PC-3 (cell line): ENCODE results near the gene ABHD8. TPM values are rescaled to one million over a fixed set of nuclear protein-coding genes. Genes with fewer than 3 reads are reported as not detected.
A peak's percentile ranks its signal among the peaks of the same experiment; 100 is the strongest.

Experiments used
- ATAC-seq: fragments of 200-7000 bp; cut with Tn5 transposase; 2 replicates; pipeline ENCODE4 v1.9.1; 2020; ENCODE audit warnings: mild to moderate bottlenecking, moderate library complexity
- BruUV-seq: library from RNA; stranded (reverse); fragments of 400-500 nt; replicated peaks from 2 replicates; lab custom pipeline; 2021; lab: Mats Ljungman, UMichigan
- CTCF ChIA-PET: fragments of 300-600 bp; sonication (Branson Sonifier 250); formaldehyde crosslinking; loops from one replicate; lab custom pipeline; 2022; ENCODE audit warnings: antibody characterized with exemption; lab: Charles Lee
- POLR2A ChIA-PET: fragments of 300-600 bp; sonication (Branson Sonifier 250); formaldehyde crosslinking; loops from one replicate; lab custom pipeline; 2022; ENCODE audit warnings: antibody characterized with exemption; ENCODE audit not compliant: unreplicated experiment; lab: Charles Lee
- DNase-seq: peaks from one replicate; pipeline ENCODE4 v3.0.0-alpha.2; 2015
- H2AFZ ChIP-seq: fragments of 300-600 bp; sonication (generic); 2 replicates; pipeline ENCODE4 v1.6.0; 2016; ENCODE audit warnings: antibody characterized with exemption, low read length
- H3F3A ChIP-seq: fragments of 300-600 bp; sonication (generic); one replicate; pipeline ENCODE4 v1.6.0; 2017; ENCODE audit warnings: antibody characterized with exemption, low read length, control low read depth, mild to moderate bottlenecking; ENCODE audit not compliant: unreplicated experiment
- H3K27ac ChIP-seq: fragments of 300-600 bp; sonication (generic); 2 replicates; pipeline ENCODE4 v1.5.1; 2016; ENCODE audit warnings: mild to moderate bottlenecking, low read length
- H3K27me3 ChIP-seq: fragments of 300-600 bp; sonication (generic); 2 replicates; pipeline ENCODE4 v1.6.1; 2016; ENCODE audit warnings: low read length, mixed read lengths
- H3K36me3 ChIP-seq: fragments of 300-600 bp; sonication (generic); 2 replicates; pipeline ENCODE4 v1.6.1; 2016; ENCODE audit warnings: low read depth, mixed run types, low read length, mixed read lengths
- H3K4me1 ChIP-seq: fragments of 300-600 bp; sonication (generic); 2 replicates; pipeline ENCODE4 v1.5.1; 2016; ENCODE audit warnings: low read length; ENCODE audit not compliant: insufficient read depth
- H3K4me2 ChIP-seq: fragments of 300-600 bp; sonication (generic); 2 replicates; pipeline ENCODE4 v1.6.0; 2016; ENCODE audit warnings: low read length
- H3K4me3 ChIP-seq: fragments of 300-600 bp; sonication (generic); 2 replicates; pipeline ENCODE4 v1.5.1; 2016; ENCODE audit warnings: mild to moderate bottlenecking, low read length, mixed read lengths
- H3K79me2 ChIP-seq: fragments of 300-600 bp; sonication (generic); 2 replicates; pipeline ENCODE4 v1.6.1; 2017; ENCODE audit warnings: low read length, mixed read lengths
- H3K9ac ChIP-seq: fragments of 300-600 bp; sonication (generic); 2 replicates; pipeline ENCODE4 v1.6.0; 2016; ENCODE audit warnings: mild to moderate bottlenecking, low read length
- H3K9me2 ChIP-seq: fragments of 300-600 bp; sonication (generic); replicated peaks from 2 replicates; pipeline ENCODE4 v1.6.1; 2016; ENCODE audit warnings: mixed run types, low read length, mixed read lengths
- H3K9me3 ChIP-seq: fragments of 300-600 bp; sonication (generic); 2 replicates; pipeline ENCODE4 v1.6.1; 2016; ENCODE audit warnings: low read length, mixed read lengths
- H4K20me1 ChIP-seq: fragments of 300-600 bp; sonication (generic); 2 replicates; pipeline ENCODE4 v1.6.1; 2016; ENCODE audit warnings: low read length, mixed read lengths
- EZH2 ChIP-seq: fragments of 300-600 bp; sonication (generic); IDR thresholded peaks from one replicate; pipeline ENCODE4 v1.6.1; 2017; ENCODE audit warnings: antibody characterized with exemption, mild to moderate bottlenecking, low read length; ENCODE audit not compliant: unreplicated experiment
- EZH2phosphoT487 ChIP-seq: fragments of 300-600 bp; sonication (generic); IDR thresholded peaks from 2 replicates; pipeline ENCODE4 v1.6.1; 2018; ENCODE audit warnings: mild to moderate bottlenecking, antibody characterized with exemption, low read length, borderline replicate concordance
- intact Hi-C: fragments of 100-400 bp; cut with micrococcal nuclease; formaldehyde crosslinking; loops from 2 replicates; pipeline ENCODE4 v1.9.0; 2023
- total RNA-seq: library from RNA; depleted of rRNA; stranded (reverse); fragments of >200 nt; gene quantifications from 2 replicates; pipeline ENCODE4 v1.2.3, GENCODE V29; 2014
- TF ChIP-seq, protein P1 (sequence below): fragments of 300-600 bp; sonication (generic); conservative IDR thresholded peaks from 2 replicates; pipeline ENCODE4 v1.5.1; 2017; ENCODE audit warnings: antibody characterized with exemption, low read depth, mild to moderate bottlenecking, low read length

The ABHD8 gene
- total RNA-seq, 1 experiment from 2014 or later: 42.4 TPM

GRCh38 chr19:17254636-17255035, 48.6 kb downstream of the ABHD8 start:
- ATAC-seq (no peak), DNase-seq (no peak)
- no peaks in the 10 kb centered on the region for H3K27me3 ChIP-seq
- CTCF ChIA-PET: interaction anchor here (1.2 kb wide), 1 partner anchor 8 kb away, joined by 5 read pairs; no protein-coding TSS in a partner anchor
- no peaks in the 10 kb centered on the region for H3F3A ChIP-seq
- no peaks in the 10 kb centered on the region for H3K36me3 ChIP-seq
- no peaks in the 10 kb centered on the region for H4K20me1 ChIP-seq
- TF ChIP-seq, protein P1, sequence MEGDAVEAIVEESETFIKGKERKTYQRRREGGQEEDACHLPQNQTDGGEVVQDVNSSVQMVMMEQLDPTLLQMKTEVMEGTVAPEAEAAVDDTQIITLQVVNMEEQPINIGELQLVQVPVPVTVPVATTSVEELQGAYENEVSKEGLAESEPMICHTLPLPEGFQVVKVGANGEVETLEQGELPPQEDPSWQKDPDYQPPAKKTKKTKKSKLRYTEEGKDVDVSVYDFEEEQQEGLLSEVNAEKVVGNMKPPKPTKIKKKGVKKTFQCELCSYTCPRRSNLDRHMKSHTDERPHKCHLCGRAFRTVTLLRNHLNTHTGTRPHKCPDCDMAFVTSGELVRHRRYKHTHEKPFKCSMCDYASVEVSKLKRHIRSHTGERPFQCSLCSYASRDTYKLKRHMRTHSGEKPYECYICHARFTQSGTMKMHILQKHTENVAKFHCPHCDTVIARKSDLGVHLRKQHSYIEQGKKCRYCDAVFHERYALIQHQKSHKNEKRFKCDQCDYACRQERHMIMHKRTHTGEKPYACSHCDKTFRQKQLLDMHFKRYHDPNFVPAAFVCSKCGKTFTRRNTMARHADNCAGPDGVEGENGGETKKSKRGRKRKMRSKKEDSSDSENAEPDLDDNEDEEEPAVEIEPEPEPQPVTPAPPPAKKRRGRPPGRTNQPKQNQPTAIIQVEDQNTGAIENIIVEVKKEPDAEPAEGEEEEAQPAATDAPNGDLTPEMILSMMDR: no peak
- no peak for TF ChIP-seq EZH2phosphoT487
- no peak for TF ChIP-seq EZH2
- no peak overlapping the region for H3K4me3 ChIP-seq
- H3K79me2 ChIP-seq: no peaks in the 10 kb centered on the region
- H3K9me3 ChIP-seq: 0 out of 2 replicates have a peak, but pooled peaks cover 3% of the 10 kb centered on the region
- H3K27ac ChIP-seq: no peak overlapping the region
- intact Hi-C loops: no loop called here
- H3K9ac ChIP-seq: no peak overlapping the region
- H2AFZ ChIP-seq: no peak overlapping the region
- POLR2A ChIA-PET: interaction anchor here (0.6 kb wide), 1 partner anchor 635 kb away, joined by 3 read pairs; no protein-coding TSS in a partner anchor
- H3K4me1 ChIP-seq: 0 out of 2 replicates have a peak, but pooled peaks cover 2% of the 10 kb centered on the region
- H3K9me2 ChIP-seq: no peaks in the 10 kb centered on the region
- H3K4me2 ChIP-seq: no peak overlapping the region
- no TSS peak for BruUV-seq

GRCh38 chr19:17249887-17250548, 53.2 kb downstream of the ABHD8 start:
- Histone ChIP-seq H3K36me3 (no peaks in the 10 kb centered on the region), H2AFZ (no peak overlapping the region), H3F3A (no peaks in the 10 kb centered on the region), H3K4me3 (no peak overlapping the region), H3K27ac (0 out of 2 replicates have a peak overlapping the region, but pooled peaks have one; percentile 23), H3K9ac (no peak overlapping the region), H3K9me3 (no peaks in the 10 kb centered on the region), H3K4me2 (no peak overlapping the region), H3K4me1 (peaks cover 27% of the 10 kb centered on the region), H3K27me3 (no peaks in the 10 kb centered on the region), H3K79me2 (peaks cover 2% of the 10 kb centered on the region), H4K20me1 (no peaks in the 10 kb centered on the region), H3K9me2 (no peaks in the 10 kb centered on the region)
- no peak for DNase-seq
- TF ChIP-seq, protein P1: no peak
- TF ChIP-seq EZH2phosphoT487: no peak
- no peak for ATAC-seq
- no TSS peak for BruUV-seq
- POLR2A ChIA-PET: no interaction called here
- intact Hi-C loops: no loop called here
- CTCF ChIA-PET: interaction anchor here (1.0 kb wide), 1 partner anchor 10 kb away, joined by 4 read pairs; no protein-coding TSS in a partner anchor
